ENCODE results near the gene GREM2.

- TF ChIP-seq GATA3 (IDR thresholded peaks at IDR 0.05; ENCODE audit: low read depth, low read length) (no peak), GATA2 (IDR thresholded peaks at IDR 0.05; ENCODE audit: low read depth, low read length) (no peak)
Observed at GRCh38 chr1:240506176-240506575, 105.8 kb downstream of the GREM2 start.

Data from SH-SY5Y (cell line).